GM12878 (cell line): ENCODE results near the gene CELF2.

Source experiments
- MXI1 ChIP-seq: fragments of 150-350 bp; IDR thresholded peaks from 2 replicates; pipeline ENCODE4 v1.6.1; 2011; ENCODE audit warnings: low read depth, mild to moderate bottlenecking, inconsistent platforms, low read length, improper control_type of control experiment
- POLR2A ChIP-seq: IDR thresholded peaks from 2 replicates; pipeline ENCODE4 v1.6.1; 2011; ENCODE audit warnings: low read depth, mild to moderate bottlenecking, low read length
- TF ChIP-seq, protein P1 (sequence below): fragments of 450-650 bp; IDR thresholded peaks from 2 replicates; pipeline ENCODE4 v1.6.1; 2017; ENCODE audit warnings: antibody characterized with exemption, mild to moderate bottlenecking, moderate library complexity
- TF ChIP-seq, protein P2 (sequence below): fragments of 450-650 bp; IDR thresholded peaks from 2 replicates; pipeline ENCODE4 v1.6.1; 2017; ENCODE audit warnings: mild to moderate bottlenecking, low read depth, inconsistent platforms; ENCODE audit not compliant: poor library complexity, severe bottlenecking

DNA sequence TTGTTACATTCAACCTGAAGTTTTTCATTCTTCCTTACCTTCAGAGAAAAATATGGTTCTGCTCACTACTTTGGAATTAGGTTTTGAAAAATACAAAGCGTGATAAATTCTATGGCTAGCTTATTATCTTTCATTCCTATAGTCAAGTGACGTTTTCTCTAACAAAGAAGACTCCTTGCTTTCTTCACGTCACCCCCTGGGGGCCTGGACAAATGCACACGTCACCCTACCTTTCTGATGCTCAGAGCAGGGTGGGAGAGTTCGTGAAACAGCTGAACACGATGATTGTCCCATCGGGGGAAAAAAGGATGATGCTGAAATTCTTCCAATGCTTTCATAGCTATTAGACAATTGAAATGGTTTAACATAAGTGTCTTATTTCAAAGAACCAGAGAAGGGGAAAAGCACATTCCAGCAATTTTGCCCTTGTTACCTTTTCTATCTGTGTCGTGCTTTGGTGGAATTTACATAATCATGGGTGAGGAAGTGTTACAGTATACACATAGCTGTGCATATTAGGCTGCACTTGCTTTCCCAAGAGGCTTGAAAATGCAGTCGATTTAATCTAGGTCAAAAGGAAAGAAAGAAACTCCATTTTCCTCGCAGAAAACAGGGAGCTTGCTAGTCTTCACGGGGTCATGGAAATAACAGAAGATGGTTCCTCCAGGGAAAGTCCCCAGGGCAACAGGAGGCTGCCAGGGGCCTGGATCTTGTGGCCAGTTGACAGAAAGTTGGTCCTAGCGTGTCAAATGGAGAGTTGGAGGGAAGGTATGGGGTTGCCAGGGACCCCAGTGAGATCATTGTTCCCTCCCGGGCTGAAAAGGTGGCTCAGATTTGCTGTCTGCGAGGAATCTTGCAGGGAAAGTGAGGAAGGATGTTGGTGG lies 189.2 kb downstream of the CELF2 start:
- TF ChIP-seq, protein P1, sequence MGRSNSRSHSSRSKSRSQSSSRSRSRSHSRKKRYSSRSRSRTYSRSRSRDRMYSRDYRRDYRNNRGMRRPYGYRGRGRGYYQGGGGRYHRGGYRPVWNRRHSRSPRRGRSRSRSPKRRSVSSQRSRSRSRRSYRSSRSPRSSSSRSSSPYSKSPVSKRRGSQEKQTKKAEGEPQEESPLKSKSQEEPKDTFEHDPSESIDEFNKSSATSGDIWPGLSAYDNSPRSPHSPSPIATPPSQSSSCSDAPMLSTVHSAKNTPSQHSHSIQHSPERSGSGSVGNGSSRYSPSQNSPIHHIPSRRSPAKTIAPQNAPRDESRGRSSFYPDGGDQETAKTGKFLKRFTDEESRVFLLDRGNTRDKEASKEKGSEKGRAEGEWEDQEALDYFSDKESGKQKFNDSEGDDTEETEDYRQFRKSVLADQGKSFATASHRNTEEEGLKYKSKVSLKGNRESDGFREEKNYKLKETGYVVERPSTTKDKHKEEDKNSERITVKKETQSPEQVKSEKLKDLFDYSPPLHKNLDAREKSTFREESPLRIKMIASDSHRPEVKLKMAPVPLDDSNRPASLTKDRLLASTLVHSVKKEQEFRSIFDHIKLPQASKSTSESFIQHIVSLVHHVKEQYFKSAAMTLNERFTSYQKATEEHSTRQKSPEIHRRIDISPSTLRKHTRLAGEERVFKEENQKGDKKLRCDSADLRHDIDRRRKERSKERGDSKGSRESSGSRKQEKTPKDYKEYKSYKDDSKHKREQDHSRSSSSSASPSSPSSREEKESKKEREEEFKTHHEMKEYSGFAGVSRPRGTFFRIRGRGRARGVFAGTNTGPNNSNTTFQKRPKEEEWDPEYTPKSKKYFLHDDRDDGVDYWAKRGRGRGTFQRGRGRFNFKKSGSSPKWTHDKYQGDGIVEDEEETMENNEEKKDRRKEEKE = no peak
- TF ChIP-seq MXI1 (no peak), POLR2A (no peak; the same call in 1 of the 2 replicates)
- TF ChIP-seq, protein P2, sequence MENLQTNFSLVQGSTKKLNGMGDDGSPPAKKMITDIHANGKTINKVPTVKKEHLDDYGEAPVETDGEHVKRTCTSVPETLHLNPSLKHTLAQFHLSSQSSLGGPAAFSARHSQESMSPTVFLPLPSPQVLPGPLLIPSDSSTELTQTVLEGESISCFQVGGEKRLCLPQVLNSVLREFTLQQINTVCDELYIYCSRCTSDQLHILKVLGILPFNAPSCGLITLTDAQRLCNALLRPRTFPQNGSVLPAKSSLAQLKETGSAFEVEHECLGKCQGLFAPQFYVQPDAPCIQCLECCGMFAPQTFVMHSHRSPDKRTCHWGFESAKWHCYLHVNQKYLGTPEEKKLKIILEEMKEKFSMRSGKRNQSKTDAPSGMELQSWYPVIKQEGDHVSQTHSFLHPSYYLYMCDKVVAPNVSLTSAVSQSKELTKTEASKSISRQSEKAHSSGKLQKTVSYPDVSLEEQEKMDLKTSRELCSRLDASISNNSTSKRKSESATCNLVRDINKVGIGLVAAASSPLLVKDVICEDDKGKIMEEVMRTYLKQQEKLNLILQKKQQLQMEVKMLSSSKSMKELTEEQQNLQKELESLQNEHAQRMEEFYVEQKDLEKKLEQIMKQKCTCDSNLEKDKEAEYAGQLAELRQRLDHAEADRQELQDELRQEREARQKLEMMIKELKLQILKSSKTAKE = no peak
